ENCODE measurements around the gene GPR156. TPM values are rescaled to one million over a fixed set of nuclear protein-coding genes. Genes with fewer than 3 reads are reported as not detected.
A peak's percentile ranks its signal among the peaks of the same experiment; 100 is the strongest.

The GPR156 gene
- total RNA-seq, 6 experiments from 2014 or later = 0.14 to 0.29 (median 0.21) TPM

GRCh38 chr3:120202363-120202762, 82.7 kb downstream of the GPR156 start:
- DNase-seq = no peak
- H3K36me3 Mint-ChIP-seq (ENCODE audit: low read depth) = no peaks in the 10 kb centered on the region
- no peak overlapping the region for H3K27ac Mint-ChIP-seq
- H3K27me3 Mint-ChIP-seq (ENCODE audit: insufficient read depth) = no peaks in the 10 kb centered on the region; the same call in 1 of the 2 replicates
- TF ChIP-seq, protein P1, sequence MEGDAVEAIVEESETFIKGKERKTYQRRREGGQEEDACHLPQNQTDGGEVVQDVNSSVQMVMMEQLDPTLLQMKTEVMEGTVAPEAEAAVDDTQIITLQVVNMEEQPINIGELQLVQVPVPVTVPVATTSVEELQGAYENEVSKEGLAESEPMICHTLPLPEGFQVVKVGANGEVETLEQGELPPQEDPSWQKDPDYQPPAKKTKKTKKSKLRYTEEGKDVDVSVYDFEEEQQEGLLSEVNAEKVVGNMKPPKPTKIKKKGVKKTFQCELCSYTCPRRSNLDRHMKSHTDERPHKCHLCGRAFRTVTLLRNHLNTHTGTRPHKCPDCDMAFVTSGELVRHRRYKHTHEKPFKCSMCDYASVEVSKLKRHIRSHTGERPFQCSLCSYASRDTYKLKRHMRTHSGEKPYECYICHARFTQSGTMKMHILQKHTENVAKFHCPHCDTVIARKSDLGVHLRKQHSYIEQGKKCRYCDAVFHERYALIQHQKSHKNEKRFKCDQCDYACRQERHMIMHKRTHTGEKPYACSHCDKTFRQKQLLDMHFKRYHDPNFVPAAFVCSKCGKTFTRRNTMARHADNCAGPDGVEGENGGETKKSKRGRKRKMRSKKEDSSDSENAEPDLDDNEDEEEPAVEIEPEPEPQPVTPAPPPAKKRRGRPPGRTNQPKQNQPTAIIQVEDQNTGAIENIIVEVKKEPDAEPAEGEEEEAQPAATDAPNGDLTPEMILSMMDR (IDR thresholded peaks at IDR 0.05) = no peak
- peaks cover 6% of the 10 kb centered on the region for H3K4me1 Mint-ChIP-seq (ENCODE audit: low read depth)
- H3K4me3 Mint-ChIP-seq = no peak overlapping the region
- no peaks in the 10 kb centered on the region for H3K9me3 Mint-ChIP-seq

GRCh38 chr3:120200493-120201235, 84.4 kb downstream of the GPR156 start:
- Mint-ChIP-seq H3K27ac (no peak overlapping the region), H3K4me1 (ENCODE audit: low read depth) (peaks cover 11% of the 10 kb centered on the region), H3K36me3 (ENCODE audit: low read depth) (no peaks in the 10 kb centered on the region), H3K9me3 (no peaks in the 10 kb centered on the region), H3K27me3 (ENCODE audit: insufficient read depth) (no peaks in the 10 kb centered on the region), H3K4me3 (no peak overlapping the region)
- DNase-seq = no peak
- TF ChIP-seq, protein P1 (IDR thresholded peaks at IDR 0.05) = no peak

DNA sequence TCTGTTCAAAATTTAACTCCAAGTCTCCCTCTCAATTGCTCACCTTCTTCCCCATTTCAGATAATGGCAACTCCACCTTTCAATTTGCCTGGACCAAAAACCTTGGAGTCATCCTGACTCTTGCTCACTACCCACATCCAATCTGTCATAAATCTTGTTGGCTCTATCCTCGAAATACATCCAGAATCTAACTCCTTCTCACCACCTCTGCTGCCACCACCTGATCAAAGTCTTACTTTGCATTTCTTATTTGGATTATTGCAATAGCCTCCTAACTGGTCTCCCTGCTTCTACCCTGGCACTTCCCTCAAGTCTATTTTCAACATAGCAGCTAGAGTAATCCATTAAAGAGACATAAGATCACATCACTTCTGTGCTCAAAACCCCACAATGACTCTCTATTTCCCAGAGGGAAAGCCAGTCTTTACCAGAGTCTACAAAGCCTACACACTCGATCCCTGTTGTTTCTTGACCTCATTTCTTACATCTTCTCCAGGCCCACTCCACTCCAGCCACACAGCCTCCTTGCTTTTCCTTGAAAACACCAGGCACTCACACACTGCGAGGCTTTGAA, 86.6 kb downstream of the GPR156 start:
- Mint-ChIP-seq H3K9me3 (no peaks in the 10 kb centered on the region), H3K36me3 (ENCODE audit: low read depth) (no peaks in the 10 kb centered on the region), H3K27me3 (ENCODE audit: insufficient read depth) (no peaks in the 10 kb centered on the region), H3K27ac (no peak overlapping the region), H3K4me1 (ENCODE audit: low read depth) (peaks cover 11% of the 10 kb centered on the region), H3K4me3 (no peak overlapping the region)
- TF ChIP-seq, protein P1 (IDR thresholded peaks at IDR 0.05) = peak; percentile 62
- peak; percentile 50 for DNase-seq

GRCh38 chr3:120196812-120197211, 88.2 kb downstream of the GPR156 start:
- H3K4me3 Mint-ChIP-seq = no peak overlapping the region
- DNase-seq = no peak
- H3K36me3 Mint-ChIP-seq (ENCODE audit: low read depth) = no peaks in the 10 kb centered on the region
- H3K27me3 Mint-ChIP-seq (ENCODE audit: insufficient read depth) = peaks cover 3% of the 10 kb centered on the region; the same call in 1 of the 2 replicates
- no peak overlapping the region for H3K27ac Mint-ChIP-seq
- TF ChIP-seq, protein P1 (IDR thresholded peaks at IDR 0.05) = no peak
- H3K9me3 Mint-ChIP-seq = no peaks in the 10 kb centered on the region
- peaks cover 20% of the 10 kb centered on the region for H3K4me1 Mint-ChIP-seq (ENCODE audit: low read depth)

DNA sequence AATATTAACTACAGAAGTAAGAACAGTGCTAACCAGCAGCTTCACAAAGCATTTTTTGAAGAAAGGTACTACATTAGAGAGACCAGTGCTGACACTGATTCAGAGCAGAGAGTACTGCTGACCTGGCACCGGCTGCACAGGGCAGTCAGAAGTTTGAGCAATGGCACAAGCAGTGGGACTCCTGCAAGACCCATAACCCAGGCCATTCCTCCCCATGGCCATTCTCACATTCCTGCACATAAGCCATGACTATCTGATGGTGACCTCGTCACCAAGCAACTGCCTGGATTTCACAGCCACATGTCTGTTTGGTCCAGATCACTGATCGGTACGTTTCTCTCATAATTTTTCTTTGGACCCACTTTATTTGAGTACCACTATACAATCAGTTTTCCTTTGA, 88.7 kb downstream of the GPR156 start:
- TF ChIP-seq, protein P1 (IDR thresholded peaks at IDR 0.05) = no peak
- no peaks in the 10 kb centered on the region for H3K9me3 Mint-ChIP-seq
- no peak overlapping the region for H3K4me3 Mint-ChIP-seq
- peaks cover 3% of the 10 kb centered on the region; the same call in 1 of the 2 replicates for H3K27me3 Mint-ChIP-seq (ENCODE audit: insufficient read depth)
- peaks cover 24% of the 10 kb centered on the region for H3K4me1 Mint-ChIP-seq (ENCODE audit: low read depth)
- no peak overlapping the region for H3K27ac Mint-ChIP-seq
- no peak for DNase-seq
- no peaks in the 10 kb centered on the region for H3K36me3 Mint-ChIP-seq (ENCODE audit: low read depth)
